ENCODE measurements around the gene TCAIM. TPM values are rescaled to one million over a fixed set of nuclear protein-coding genes. Genes with fewer than 3 reads are reported as not detected.

TCAIM gene
- 20.5 TPM for total RNA-seq

GRCh38 chr3:44338010-44338827 is at the start of gene TCAIM:
TSS of gene TCAIM (plus strand) at chr3:44338766. CDS start at chr3:44354783, 16,017 bp downstream.
- peak; percentile 100 for ATAC-seq

- no peak for ATAC-seq
These were observed 48.6 kb upstream of the TCAIM start for GRCh38 chr3:44289882-44290462.

GRCh38 chr3:44292276-44292675 is 46.3 kb upstream of the TCAIM start:
- no peak for ATAC-seq

- ATAC-seq = no peak
These were observed 45.6 kb upstream of the TCAIM start for GRCh38 chr3:44292947-44293346.

GRCh38 chr3:44297255-44297654 is 41.3 kb upstream of the TCAIM start:
- ATAC-seq = no peak

GRCh38 chr3:44301746-44302145 is 36.8 kb upstream of the TCAIM start:
- no peak for ATAC-seq

- no peak for ATAC-seq
These were observed 29.1 kb upstream of the TCAIM start for GRCh38 chr3:44309500-44309899.

GRCh38 chr3:44318891-44319311 is 19.7 kb upstream of the TCAIM start:
- no peak for ATAC-seq

GRCh38 chr3:44321335-44321734 is 17.2 kb upstream of the TCAIM start:
- no peak for ATAC-seq

GRCh38 chr3:44323341-44323955 is 15.1 kb upstream of the TCAIM start:
- peak; percentile 52 for ATAC-seq

- ATAC-seq = no peak
These were observed 14.0 kb upstream of the TCAIM start for GRCh38 chr3:44324584-44324983.

- ATAC-seq = no peak
These were observed 12.5 kb upstream of the TCAIM start for GRCh38 chr3:44326019-44326418.

- ATAC-seq = no peak
These were observed 12.1 kb upstream of the TCAIM start for GRCh38 chr3:44326515-44326914.

- no peak for ATAC-seq
These were observed 8.6 kb upstream of the TCAIM start for GRCh38 chr3:44329946-44330345.

- ATAC-seq = no peak
These were observed 8.1 kb upstream of the TCAIM start for GRCh38 chr3:44330444-44330843.

- ATAC-seq = no peak
These were observed 4.2 kb upstream of the TCAIM start for GRCh38 chr3:44334326-44334725.

- ATAC-seq = no peak
These were observed 1.2 kb upstream of the TCAIM start for GRCh38 chr3:44337248-44337785.

GRCh38 chr3:44338828-44339127 is 212 bp downstream of the TCAIM start:
- no peak for ATAC-seq

GRCh38 chr3:44339181-44340057 is 853 bp downstream of the TCAIM start:
- ATAC-seq = no peak

- no peak for ATAC-seq
These were observed 1.5 kb downstream of the TCAIM start for GRCh38 chr3:44340058-44340395.

- no peak for ATAC-seq
These were observed 3.7 kb downstream of the TCAIM start for GRCh38 chr3:44342176-44342790.

- no peak for ATAC-seq
These were observed 4.9 kb downstream of the TCAIM start for GRCh38 chr3:44343421-44343820.

Data from esophagus mucosa (tissue), 1 donor.